CD4-positive, alpha-beta T cell treated with Interleukin-17A for 4 hours (primary cell): Measurements from ENCODE around the gene GPC6.
"Not testable (repeated sequence)": the region's sequence is repeated elsewhere in the genome, so short reads cannot be mapped to it uniquely, and the experiment has no call there.

Source experiments
- DNase-seq: peaks from one replicate; pipeline ENCODE4 v3.0.0-alpha.2; 2020; ENCODE audit warnings: mixed read lengths

The GPC6 gene

DNA sequence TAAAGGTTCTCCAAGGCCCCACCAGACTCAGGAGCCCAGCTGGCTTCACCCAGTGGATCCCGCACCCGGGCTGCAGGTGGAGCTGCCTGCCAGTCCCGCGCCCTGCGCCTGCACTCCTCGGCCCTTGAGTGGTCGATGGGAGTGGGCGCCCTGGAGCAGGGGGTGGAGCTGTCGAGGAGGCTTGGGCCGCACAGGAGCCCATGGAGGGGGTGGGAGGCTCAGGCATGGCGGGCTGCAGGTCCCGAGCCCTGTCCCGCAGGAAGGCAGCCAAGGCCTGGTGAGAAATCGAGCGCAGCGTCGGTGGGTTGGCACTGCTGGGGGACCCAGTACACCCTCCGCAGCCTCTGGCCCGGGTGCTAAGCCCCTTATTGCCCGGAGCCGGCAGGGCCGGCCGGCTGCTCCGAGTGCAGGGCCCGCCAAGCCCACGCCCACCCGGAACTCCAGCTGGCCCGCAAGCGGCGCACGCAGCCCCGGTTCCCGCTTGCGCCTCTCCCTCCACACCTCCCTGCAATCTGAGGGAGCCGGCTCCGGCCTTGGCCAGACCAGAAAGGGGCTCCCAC lies 228.1 kb downstream of the GPC6 start:
- not testable (repeated sequence) for DNase-seq

DNA sequence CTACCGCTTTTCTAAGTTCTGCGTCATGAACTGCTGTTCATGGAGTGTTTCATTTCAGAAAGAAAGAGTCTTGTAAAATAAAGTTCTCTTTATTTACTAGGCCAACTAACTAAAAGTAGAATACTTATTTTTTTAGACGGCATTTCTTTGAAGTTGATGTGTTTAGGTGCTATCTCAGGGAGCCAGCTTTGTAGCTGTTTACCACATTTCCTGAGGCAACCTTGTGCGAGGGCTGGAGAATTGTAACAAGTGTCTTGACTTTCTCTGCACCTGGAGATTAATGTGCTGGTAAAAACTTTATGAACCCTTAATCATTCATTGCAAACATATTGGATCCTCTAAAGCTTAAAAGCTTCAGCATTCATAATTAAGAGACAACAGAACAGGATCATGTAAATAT lies 229.3 kb downstream of the GPC6 start:
- no peak for DNase-seq

DNA sequence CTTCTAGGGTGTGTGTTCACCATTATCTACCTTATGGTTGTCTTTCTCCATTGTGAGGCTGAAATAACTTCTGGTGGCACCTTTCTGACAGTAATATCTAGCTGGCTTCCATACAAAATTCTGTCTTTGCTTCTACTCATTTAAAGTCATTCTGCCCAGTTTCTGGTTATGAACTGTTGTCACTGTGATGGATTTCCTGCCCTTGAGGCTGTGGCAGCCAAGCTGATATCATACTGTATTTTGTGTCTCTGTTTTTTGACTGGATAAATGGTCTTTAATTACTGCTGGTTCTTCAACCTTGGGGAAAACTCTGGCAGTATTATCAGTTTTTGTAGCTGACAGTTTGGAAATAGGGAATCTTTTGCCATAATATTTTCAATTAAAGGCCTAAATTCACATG lies 233.4 kb downstream of the GPC6 start:
- DNase-seq = no peak

DNA sequence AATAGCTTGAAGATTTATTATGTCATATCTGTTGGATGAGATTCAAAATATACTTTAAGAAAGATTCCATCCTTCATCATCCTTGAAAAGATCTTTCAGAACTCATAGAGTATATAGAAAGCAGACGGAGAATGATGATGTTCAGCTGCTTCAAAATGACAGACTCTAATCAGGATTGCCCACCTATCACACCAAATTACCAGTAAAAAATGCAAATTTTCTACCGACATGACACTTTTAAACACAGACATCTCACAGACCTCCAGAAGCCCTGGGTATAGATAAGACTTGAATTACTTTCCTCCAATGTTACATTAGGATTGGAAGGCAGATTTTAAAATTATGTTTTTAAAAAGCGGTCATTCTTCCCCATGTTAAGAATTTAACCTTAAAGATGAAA lies 235.5 kb downstream of the GPC6 start:
- DNase-seq = no peak

GRCh38 chr13:93466502-93467036 lies 240.0 kb downstream of the GPC6 start:
- DNase-seq = no peak

GRCh38 chr13:93467175-93467574 lies 240.6 kb downstream of the GPC6 start:
- no peak for DNase-seq

DNA sequence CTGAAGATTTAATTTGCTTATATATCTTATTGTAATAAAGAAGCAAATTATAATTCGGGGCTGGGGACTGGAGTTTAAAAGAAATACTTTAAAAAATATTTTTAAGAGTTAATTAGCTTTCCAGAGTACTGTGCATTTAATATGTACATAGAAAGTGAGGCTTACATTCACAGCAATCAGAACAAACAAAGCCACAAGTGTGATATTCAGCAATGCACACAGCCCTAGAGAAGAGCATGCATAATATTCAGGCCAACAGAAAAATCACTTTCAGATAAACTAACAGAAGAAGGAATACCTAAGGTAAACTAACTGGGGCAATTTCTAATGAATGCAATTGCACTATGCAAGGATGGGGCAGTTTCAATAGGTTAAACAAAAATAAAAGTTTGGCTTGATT lies 241.8 kb downstream of the GPC6 start:
- DNase-seq = no peak

- no peak for DNase-seq
Observed at GRCh38 chr13:93472296-93472695, 245.7 kb downstream of the GPC6 start.

DNA sequence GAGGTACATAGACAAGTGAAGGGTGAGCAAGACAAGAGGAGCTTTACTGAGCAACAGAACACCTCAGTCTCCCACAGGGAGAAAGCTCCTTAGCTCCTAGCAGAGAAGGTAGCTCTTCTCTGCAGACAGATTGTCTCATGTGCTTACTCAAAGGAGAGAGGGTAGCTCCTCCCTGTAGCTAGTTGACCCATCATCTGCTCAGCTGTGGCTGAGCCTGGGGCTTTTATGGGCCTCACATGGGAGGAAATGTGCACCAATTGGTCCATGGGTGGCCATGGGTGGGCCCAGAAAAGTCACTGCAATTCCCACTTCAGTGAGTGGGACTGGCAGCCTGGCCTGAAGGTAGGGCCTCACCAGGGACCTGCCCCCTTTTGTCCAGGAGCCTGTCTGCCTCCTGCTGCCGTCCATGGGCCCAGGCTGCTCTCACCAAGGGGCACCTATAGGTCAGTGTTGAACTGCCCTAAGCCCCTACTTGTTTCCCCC lies 246.2 kb downstream of the GPC6 start:
- DNase-seq = no peak

DNA sequence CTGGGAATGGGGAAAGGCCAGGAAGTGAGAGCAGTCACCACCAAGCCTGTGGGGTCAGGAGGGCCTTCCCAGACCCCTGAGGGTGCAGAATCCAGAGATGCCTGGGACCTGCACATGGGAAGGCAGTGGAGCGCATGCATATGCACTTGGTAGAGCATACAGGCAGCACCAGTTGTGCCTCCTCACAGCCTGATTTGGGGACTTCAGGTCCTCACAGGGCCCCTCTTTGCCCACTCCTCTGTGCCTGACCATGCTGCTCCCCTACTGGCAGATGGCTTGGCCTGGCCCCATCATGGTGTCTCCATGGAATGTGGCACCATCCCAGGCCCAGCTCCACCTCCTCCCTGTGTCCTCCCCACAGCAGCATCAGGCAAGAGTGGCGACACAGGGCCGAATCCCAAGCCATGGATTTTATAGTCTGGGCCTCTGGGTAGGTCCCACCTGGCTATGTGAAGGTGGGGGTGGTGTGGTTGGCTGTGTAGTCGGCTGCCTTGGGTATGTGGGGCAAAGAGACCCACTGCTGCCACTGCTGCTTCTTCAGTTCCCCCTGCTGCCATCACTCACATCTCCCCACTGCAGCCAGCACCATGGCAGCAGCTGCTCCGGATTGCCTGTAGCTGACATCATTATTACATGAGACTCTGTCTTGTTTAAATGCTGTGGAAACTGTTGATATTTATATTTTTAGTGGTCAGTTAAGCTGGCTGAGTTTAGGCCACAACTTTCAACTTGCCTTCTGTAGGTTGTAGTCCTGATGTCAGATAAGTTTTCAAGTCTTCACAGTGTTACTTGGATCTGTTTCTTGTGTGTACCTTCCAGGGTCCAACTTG lies 247.0 kb downstream of the GPC6 start:
- DNase-seq = no peak

DNA sequence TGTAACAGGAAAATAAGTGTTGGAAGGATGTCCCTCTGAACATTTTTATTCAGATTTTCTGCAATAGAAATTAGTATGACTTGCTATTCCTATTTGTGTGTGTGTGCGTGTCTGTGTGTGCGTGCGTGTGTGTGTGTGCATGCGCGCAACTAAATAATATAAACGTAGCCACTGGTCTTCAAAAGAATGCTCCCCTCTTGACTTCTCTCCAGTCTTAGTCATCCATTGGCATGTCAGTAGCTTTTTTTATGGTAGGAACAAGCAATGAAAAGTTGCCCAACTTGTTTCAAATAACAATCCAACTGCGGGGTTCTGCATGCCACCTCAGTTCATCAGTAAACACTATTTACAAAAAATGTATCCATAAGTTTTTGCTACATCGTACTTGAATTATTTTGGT lies 249.6 kb downstream of the GPC6 start:
- no peak for DNase-seq

GRCh38 chr13:93477238-93477637 lies 250.6 kb downstream of the GPC6 start:
- DNase-seq = no peak

GRCh38 chr13:93480553-93481106 lies 254.0 kb downstream of the GPC6 start:
- no peak for DNase-seq

DNA sequence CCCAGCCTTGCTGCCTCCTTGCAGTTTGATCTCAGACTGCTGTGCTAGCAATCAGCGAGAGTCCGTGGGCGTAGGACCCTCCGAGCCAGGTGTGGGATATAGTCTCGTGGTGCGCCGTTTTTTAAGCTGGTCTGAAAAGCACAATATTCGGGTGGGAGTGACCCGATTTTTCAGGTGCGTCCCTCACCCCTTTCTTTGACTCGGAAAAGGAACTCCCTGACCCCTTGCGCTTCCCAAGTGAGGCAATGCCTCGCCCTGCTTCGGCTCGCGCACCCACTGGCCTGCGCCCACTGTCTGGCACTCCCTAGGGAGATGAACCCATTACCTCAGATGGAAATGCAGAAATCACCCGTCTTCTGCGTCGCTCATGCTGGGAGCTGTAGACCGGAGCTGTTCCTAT lies 269.5 kb downstream of the GPC6 start:
- not testable (repeated sequence) for DNase-seq

DNA sequence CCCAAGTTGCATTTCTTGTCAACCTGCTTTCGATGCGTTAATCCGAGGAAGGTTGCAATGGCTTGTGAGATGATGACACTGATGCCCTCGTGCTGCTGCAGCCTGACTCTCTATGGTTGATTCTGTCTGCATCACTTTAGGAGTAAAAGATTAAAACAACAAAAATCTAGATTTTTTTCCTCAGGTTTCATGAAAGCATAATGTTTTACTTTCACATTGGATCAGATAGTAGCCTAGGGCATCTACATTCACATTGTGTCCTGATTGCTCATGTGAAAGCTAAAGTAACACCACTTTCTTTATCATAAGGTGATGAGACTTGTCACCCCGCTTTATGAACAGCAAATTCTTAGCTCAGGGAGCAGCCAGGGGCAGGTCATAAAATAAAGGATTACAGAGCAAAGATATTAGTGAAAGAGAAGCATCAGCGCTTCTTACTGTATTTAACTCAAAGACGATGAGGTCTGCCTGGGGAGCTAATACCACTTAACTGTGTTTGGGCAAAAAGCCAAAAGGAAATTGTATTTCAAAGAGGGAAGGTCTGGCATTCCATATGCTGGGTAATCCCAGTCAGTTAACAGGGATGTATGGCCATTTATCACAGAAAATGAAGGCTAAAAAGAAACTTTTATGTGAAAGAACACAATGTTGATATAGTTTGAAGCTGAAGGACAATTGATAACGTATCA lies 270.5 kb downstream of the GPC6 start:
- DNase-seq = no peak

DNA sequence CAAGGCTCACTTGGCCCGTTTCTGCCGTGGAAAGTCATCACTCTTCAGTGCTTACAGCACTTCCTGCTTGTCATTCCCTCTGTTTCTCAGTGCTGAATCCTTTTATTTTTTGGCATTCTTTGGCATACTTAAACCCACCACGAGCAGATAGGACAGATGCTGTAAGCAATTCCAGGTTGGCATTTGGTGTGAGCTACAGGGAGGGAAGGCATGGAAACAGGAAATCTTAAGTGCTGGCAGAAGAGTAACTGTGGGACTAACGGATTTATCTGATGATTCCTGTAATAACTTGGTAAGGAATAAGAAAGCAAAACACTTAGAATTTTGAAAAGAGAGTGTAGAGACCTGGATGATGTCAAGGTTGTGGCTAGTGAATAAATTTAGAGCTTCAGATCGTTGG lies 273.4 kb downstream of the GPC6 start:
- DNase-seq = no peak

- DNase-seq = no peak
Observed at GRCh38 chr13:93502071-93502470, 275.5 kb downstream of the GPC6 start.

DNA sequence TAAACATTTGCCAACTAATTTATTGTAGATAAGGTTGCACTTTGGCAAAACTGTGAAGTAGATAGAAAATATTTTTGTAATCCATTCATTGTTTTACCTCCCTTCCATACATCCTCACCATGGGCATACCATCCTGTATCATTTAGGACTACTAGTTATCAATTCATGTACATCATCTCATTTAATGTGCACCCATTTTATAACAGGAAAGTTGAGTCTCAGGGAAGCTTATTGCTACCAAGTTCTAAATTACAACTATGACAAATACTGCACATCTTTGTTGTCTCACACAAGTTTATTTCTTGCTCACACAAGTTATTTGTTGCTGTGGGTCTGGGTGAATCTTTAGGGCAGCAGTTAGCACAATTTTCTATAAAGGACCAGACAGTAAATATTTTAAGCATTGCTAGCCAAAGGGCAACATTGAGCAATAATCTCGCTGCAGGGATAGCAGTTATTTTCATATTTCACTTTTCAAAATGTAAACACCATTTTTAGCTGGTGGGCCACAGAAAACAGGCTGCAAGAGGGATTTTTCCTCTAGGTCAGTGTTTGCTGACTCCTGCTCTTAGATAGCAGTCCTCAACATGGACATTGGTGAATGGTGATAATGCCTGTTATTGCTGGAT lies 276.5 kb downstream of the GPC6 start:
- DNase-seq = no peak

DNA sequence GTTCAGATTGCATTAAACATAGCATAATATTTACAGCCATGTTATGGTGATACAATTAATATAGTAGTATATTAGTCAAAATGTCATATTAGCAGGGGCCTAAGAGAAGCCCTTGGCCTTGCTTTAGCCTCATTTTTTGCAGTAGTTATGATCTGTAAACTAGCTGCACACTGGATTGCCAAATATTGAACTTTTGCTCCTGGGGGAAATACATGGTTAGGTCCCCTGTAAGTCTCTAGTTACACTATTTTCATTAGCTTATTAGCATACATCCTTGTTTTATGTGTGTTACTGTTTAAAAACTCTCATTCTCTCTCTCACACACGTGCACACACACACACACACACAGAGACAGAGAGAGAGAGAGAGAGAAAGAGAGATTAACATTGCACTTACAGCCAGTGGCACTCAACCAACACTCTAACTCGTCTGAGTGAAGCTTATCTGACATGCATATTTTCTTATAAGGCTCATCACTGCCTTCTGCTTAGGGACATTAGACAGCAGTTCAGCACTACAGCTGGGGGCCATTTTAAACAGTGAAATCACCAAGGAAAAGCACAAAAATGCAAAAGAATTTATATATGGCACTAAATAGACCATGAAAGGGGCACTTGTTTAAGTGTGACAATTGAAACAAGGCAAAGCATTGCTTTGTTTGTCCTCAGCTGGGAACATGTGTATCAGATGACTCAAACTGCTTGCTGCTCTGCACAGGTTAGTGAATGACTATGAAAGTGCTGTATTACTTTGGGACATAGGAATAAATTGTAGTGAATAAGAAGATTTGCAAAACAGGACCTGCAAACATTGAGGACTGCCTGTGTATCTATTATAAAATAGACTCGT lies 278.7 kb downstream of the GPC6 start:
- no peak for DNase-seq

- no peak for DNase-seq
Observed at GRCh38 chr13:93511011-93511410, 284.4 kb downstream of the GPC6 start.

- no peak for DNase-seq
Observed at GRCh38 chr13:93515267-93515666, 288.7 kb downstream of the GPC6 start.

DNA sequence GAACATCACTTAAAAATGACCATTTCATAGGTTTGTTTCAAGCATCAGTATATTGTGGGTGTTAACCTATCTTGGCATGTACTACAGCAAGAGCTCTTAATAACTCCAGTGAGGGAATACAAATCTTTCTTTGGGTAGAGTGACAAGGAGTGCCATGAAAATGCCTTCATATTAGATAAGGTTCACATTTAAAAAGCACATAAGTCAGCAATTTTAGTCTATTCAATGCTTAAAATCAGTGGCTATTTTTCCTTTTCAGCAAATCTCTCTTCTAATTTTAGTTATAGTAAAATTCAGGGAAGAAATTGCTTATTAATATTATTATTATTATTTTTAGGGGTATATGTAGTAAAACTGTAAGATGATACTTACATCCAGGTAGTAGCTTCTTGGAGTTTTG lies 291.1 kb downstream of the GPC6 start:
- DNase-seq = no peak
